ENCODE data around the gene HCRTR1. TPM values are rescaled to one million over a fixed set of nuclear protein-coding genes. Genes with fewer than 3 reads are reported as not detected.

Gene HCRTR1
- total and polyA plus RNA-seq, 5 experiments from 2014 or later: not detected

DNA sequence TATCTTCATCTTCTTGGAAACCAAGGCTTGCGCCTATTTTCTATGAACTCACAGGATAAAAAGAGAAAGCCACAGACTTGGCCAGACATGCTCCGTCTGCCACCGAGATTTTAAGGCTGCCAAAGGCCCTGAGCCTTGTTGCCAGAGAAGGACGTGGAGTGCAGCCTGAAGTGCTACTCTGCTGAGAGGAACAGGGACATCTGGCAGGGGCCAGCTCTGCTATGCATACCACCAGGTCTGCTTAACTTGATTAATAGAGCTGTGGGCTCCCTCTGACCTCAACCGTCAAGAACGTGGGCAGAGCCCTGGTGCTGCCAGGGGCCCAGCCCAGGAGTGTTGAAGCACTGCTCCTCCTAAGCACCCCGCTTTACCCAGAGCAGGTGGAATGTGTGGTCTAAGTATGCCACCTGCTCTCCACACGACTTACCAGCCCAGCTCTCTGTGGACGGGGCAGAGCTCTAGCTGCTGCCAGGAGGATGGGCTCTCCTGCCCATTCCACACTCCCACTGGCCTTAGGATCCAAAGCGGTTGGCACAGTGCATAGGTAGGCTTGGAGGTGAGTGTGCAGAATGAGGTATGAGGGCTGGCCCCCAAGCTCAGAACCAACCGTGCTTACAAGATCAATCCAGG is 10.6 kb downstream of the HCRTR1 start:
- POLR2A ChIA-PET: no interaction called here
- Mint-ChIP-seq H3K9me3 (no peaks in the 10 kb centered on the region), H3K27ac (peak overlapping the region in 1 of 10 donors; percentile 55), H3K27me3 (no peaks in the 10 kb centered on the region), H3K4me3 (no peak overlapping the region), H3K4me1 (peaks cover 0 to 3% (median under 1%) of the 10 kb centered on the region in 4 donors), H3K36me3 (peaks cover 0 to 56% (median 14%) of the 10 kb centered on the region in 3 donors)
- DNase-seq (no peak), ATAC-seq (no peak)

DNA sequence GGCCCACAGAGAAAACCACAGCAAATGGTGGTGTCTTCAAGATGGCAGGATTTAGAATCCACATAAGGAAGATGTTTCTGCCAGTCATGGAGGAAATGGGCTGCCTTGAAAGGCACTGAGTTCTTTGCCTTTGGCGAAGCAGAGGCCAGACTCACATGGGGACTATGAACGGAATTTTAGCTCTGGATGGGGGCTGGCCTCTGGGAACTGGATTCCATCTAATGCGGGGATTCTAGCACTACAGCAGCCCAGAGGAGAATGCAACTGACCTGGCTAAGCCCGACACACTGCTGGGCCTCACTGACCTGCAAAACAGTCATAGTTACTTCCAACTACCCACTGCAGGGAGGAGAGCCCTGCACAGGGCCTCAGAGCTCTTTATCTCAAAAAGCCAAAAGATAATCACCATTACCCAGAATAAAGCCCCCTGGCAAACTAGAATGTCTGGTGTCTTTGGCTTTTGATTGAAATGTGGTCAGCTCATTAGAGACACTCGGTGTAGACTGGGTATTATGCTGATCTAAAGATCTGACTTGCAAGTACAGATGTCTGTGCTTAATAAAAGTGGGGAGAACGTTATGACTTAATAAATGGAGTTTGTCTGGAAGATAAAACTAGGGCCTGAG is 11.6 kb downstream of the HCRTR1 start:
- DNase-seq (no peak), ATAC-seq (no peak)
- Mint-ChIP-seq H3K27me3 (no peaks in the 10 kb centered on the region), H3K27ac (peak overlapping the region in 2 of 10 donors; percentile 1 to 16), H3K9me3 (no peaks in the 10 kb centered on the region), H3K4me3 (no peak overlapping the region), H3K36me3 (peaks cover 0 to 65% (median 11%) of the 10 kb centered on the region in 3 donors), H3K4me1 (peaks cover 0 to 3% (median 0%) of the 10 kb centered on the region in 4 donors)
- POLR2A ChIA-PET: no interaction called here

DNA sequence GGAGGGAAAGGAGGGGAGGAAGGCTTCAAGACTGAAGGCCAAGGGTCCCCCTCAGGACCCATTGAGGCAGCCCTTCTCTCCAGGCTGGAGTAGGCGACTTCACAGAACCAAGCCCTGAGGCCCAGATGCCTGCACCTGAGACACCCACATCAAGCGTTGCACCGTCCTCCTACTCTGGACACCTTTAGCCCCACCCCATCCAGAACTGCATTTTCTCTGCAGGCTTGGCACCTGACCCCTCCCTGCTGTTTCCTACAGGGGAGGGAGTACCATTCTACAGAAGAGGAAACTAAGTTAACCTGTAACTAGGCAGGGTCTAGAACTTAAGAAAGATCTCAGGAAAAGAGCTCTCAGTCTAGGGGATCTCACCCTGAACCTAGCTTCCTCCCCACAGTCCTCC is 15.2 kb downstream of the HCRTR1 start:
- no peak for DNase-seq
- H3K27me3 Mint-ChIP-seq: no peaks in the 10 kb centered on the region
- peaks cover 0 to 69% (median 11%) of the 10 kb centered on the region in 3 donors for H3K36me3 Mint-ChIP-seq
- H3K4me1 Mint-ChIP-seq: peaks cover 0 to 22% (median 14%) of the 10 kb centered on the region in 4 donors
- no peak for ATAC-seq
- POLR2A ChIA-PET: interaction anchor here (1.5 kb wide), 1 partner anchor 12 kb away, joined by 4 read pairs; the partner anchor contains the start of gene PEF1
- no peaks in the 10 kb centered on the region for H3K9me3 Mint-ChIP-seq
- H3K27ac Mint-ChIP-seq: peak overlapping the region in 1 of 10 donors; percentile 61
- no peak overlapping the region for H3K4me3 Mint-ChIP-seq

DNA sequence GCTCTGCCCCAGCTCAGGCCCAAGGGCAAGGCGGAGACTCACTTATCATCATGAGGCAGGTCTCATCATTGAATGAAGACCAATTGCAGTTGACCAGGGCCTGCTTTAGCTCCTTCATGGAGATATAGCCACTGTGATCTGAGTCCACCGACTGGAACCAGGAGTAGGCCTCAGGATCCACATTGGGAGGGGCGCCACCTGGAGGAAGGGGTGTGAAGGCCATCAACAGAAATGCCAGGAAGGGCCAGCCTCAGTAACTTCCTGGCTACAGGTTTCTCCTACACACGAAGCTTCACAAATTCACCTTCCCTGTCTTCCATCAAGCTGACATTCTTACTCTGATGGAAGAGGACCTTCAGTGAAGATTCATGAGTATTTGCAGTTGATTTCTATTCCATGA is 15.6 kb downstream of the HCRTR1 start:
- no peak for ATAC-seq
- no peak for DNase-seq
- no peaks in the 10 kb centered on the region for H3K9me3 Mint-ChIP-seq
- H3K27ac Mint-ChIP-seq: peak overlapping the region in 1 of 10 donors; percentile 61
- POLR2A ChIA-PET: interaction anchor here (1.5 kb wide), 1 partner anchor 11 kb away, joined by 4 read pairs; the partner anchor contains the start of gene PEF1
- H3K4me1 Mint-ChIP-seq: peaks cover 0 to 22% (median 18%) of the 10 kb centered on the region in 4 donors
- no peak overlapping the region for H3K4me3 Mint-ChIP-seq
- no peaks in the 10 kb centered on the region for H3K27me3 Mint-ChIP-seq
- H3K36me3 Mint-ChIP-seq: peaks cover 0 to 67% (median 11%) of the 10 kb centered on the region in 3 donors

DNA sequence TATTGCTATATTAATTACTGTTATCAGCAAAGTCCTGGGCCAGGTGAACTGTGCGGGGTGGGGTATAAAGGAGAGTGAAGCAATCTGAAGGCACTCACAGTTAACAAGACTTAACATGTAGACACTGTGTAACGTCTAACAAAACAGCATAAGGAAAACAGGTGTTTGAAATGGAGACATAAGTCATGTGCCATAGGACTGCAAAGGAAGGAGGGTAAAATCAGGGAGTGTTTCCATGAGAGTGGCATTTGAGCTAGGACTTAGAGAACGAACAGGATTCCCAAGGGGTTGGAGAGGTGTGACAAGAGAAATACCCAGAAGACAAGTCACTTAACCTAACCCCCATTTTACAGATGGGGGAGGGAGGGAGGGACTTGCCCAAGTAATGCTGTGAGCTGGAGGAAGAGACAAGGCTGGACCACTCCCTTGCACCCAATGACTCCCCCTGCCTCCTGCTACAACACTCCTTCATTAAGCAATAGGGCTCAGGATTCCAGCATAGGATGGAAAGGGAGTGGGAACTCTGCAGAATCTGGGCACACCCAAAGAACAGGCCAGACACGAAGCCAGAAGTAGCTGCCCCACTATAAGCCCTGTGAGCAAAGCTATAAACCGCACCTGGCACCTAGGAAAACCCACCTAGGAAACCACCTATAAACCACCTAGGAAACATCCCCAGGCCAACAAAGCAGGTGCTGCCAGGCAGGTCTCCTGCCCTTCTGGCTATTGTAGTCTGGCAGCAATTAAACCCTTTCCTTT is 20.6 kb downstream of the HCRTR1 start:
- H3K27ac Mint-ChIP-seq: peak overlapping the region in 4 of 10 donors; percentile 25 to 71 (median 40)
- no peak for DNase-seq
- POLR2A ChIA-PET: no interaction called here
- peak overlapping the region in 4 of 10 donors; percentile 17 to 37 (median 22) for H3K4me3 Mint-ChIP-seq
- peaks cover 0 to 31% (median 24%) of the 10 kb centered on the region in 4 donors for H3K4me1 Mint-ChIP-seq
- no peaks in the 10 kb centered on the region for H3K9me3 Mint-ChIP-seq
- ATAC-seq: peak in 1 of 2 donors; percentile 60
- peaks cover 0 to 20% (median 0%) of the 10 kb centered on the region in 3 donors for H3K36me3 Mint-ChIP-seq
- no peaks in the 10 kb centered on the region for H3K27me3 Mint-ChIP-seq

DNA sequence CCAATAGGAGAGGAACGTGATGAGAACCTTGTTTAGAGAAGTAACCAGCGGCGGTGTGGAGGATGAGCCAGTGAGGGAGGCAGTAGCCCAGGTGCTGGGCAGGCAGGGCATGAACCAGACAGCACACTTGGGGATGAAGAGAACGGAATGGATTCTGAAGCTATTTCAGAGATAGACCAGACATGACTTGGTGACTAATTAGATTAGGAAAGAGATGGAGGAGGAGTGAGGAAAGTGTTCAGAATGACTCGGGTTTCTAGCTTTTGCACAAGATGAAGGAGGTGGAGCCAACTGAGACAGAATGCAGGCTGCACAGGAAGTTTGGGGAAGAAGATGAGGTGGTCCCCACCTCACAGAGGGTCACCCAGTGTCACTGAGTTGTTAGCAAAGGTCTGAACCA is 22.1 kb downstream of the HCRTR1 start:
- no peak for ATAC-seq
- POLR2A ChIA-PET: no interaction called here
- no peaks in the 10 kb centered on the region for H3K9me3 Mint-ChIP-seq
- peaks cover 0 to 7% (median 0%) of the 10 kb centered on the region in 3 donors for H3K36me3 Mint-ChIP-seq
- no peak overlapping the region for H3K4me3 Mint-ChIP-seq
- H3K4me1 Mint-ChIP-seq: peaks cover 13 to 45% (median 33%) of the 10 kb centered on the region in 4 donors
- H3K27me3 Mint-ChIP-seq: no peaks in the 10 kb centered on the region
- no peak for DNase-seq
- no peak overlapping the region for H3K27ac Mint-ChIP-seq

DNA sequence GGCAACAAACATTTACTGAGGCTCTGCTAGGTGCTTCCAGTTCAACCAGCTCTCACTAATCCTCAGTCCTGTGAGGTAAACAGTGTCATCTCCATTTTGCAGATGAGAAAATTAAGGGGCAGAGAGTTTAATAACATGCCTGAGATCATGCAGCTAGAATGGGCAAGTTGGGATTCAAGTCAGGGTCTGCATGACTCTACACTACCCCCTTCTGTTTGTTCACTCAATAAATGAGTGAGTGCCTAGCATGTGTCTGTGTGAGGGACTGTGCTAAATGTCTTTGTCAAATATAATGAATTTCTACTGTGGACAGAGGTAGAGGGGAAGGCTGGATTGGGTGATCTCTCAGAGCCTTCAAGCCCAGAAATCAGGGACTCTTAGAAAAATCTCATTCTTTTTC is 22.7 kb downstream of the HCRTR1 start:
- peaks cover 19 to 48% (median 38%) of the 10 kb centered on the region in 4 donors for H3K4me1 Mint-ChIP-seq
- no peak for ATAC-seq
- H3K36me3 Mint-ChIP-seq: peaks cover 0 to 4% (median 0%) of the 10 kb centered on the region in 3 donors
- no peak for DNase-seq
- no peaks in the 10 kb centered on the region for H3K9me3 Mint-ChIP-seq
- H3K27me3 Mint-ChIP-seq: no peaks in the 10 kb centered on the region
- H3K4me3 Mint-ChIP-seq: no peak overlapping the region
- POLR2A ChIA-PET: no interaction called here
- H3K27ac Mint-ChIP-seq: no peak overlapping the region

DNA sequence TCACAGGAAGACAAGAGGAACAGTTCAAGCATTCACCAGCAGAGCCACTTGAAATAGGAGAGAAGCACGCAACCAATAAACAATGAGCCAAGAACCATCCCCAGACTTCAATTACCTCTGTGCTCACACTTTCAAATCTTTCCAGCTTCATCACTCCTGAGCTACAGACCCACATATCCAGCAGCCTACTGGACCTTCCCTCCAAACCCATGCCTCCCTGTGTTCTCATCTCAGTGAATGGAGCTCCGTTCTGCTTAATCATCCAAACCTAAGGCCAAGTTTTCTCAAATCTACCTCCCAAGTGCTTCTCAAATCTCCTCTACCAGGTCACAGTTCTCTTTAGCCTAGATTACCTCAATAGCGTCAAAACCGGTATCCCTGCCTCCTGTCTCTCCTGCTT is 23.5 kb downstream of the HCRTR1 start:
- POLR2A ChIA-PET: interaction anchor here (0.6 kb wide), 1 partner anchor 12 kb away, joined by 3 read pairs; no protein-coding TSS in a partner anchor
- Mint-ChIP-seq H3K36me3 (peaks cover 0 to 4% (median 0%) of the 10 kb centered on the region in 3 donors), H3K9me3 (no peaks in the 10 kb centered on the region), H3K27ac (no peak overlapping the region), H3K4me1 (peaks cover 24 to 52% (median 37%) of the 10 kb centered on the region in 4 donors), H3K27me3 (no peaks in the 10 kb centered on the region), H3K4me3 (no peak overlapping the region)
- DNase-seq (no peak), ATAC-seq (no peak)

DNA sequence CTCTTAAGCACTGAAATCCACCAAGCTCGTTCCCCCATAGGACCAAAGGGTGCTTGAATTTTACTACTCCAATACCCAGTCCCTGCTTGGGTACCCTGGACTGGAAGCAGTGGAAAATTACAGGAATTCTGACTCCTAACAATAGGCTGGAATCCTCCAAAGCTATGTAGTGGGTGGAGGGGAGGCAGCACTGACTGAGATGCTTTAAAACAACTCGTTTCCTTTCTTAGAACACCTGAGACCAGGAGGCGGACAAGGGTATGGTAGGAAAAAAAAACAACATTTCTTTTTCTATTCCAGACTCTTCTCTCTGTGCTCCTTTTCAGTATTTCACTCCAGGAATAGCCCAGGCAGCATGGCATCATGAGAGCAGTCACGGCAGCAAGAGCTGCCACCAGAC is 24.9 kb downstream of the HCRTR1 start:
- H3K4me3 Mint-ChIP-seq: peak overlapping the region in 2 of 10 donors; percentile 30 to 34
- H3K27ac Mint-ChIP-seq: no peak overlapping the region
- peaks cover 25 to 49% (median 35%) of the 10 kb centered on the region in 4 donors for H3K4me1 Mint-ChIP-seq
- DNase-seq: no peak
- no peaks in the 10 kb centered on the region for H3K9me3 Mint-ChIP-seq
- POLR2A ChIA-PET: interaction anchor here (0.5 kb wide), 1 partner anchor 1321 kb away, joined by 3 read pairs; no protein-coding TSS in a partner anchor
- no peak for ATAC-seq
- H3K36me3 Mint-ChIP-seq: peaks cover 0 to 4% (median 0%) of the 10 kb centered on the region in 3 donors
- no peaks in the 10 kb centered on the region for H3K27me3 Mint-ChIP-seq

DNA sequence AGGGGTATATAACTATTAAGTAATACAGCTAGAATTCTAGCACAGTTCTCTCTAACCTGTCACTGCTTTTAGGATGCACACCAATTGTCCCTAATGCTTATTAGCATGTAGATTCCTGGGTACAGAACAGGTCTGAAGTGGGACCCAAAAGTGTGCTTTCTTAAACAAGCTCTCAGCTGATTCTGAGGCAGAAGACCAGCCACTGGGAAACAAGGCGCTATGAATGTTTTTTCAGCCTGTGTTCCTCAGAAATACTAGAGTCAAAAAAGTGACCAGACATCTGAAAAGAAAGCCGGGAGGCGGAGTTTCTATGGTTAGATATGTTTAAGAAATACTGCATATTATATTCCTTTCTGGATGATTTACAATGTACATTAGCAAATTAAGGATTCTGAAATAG is 25.4 kb downstream of the HCRTR1 start:
- Mint-ChIP-seq H3K36me3 (peaks cover 0 to under 1% (median 0%) of the 10 kb centered on the region in 3 donors), H3K27me3 (no peaks in the 10 kb centered on the region), H3K4me3 (peak overlapping the region in 6 of 10 donors; percentile 15 to 99 (median 25)), H3K27ac (peak overlapping the region in 2 of 10 donors; percentile 23 to 66), H3K4me1 (peaks cover 22 to 45% (median 35%) of the 10 kb centered on the region in 4 donors), H3K9me3 (no peaks in the 10 kb centered on the region)
- DNase-seq (no peak), ATAC-seq (no peak)
- POLR2A ChIA-PET: no interaction called here

DNA sequence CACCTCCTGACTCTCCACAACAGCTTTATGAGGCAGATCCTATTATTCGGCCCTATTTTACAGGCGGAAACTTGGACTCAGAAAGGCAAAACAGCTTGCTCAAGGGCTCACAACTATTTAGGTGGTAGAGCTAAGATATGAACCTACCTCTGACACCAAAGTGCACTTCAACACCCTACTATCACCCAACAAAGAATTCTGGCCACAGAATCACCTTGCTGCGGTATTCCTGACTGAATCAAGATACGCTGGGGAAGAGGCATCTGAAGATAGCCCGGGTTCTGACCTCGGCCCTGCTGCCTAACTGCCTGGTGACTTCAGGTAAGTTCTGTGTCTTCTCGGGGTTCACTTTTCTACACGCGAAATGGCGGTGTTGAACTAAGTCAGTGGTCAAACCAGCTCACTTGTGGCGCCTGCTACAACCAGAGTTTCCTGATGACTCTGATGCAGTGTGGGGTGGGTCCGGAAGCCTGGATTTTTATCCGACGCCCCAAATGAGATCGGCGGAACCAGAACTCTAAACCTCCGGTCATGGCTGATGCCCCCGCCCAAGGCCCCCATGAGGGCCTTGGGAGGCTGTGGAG is 26.6 kb downstream of the HCRTR1 start:
- H3K27me3 Mint-ChIP-seq: no peaks in the 10 kb centered on the region
- H3K9me3 Mint-ChIP-seq: no peaks in the 10 kb centered on the region
- no peaks in the 10 kb centered on the region for H3K36me3 Mint-ChIP-seq
- DNase-seq (no peak), ATAC-seq (peak; percentile 43 to 55)
- peaks cover 14 to 44% (median 35%) of the 10 kb centered on the region in 4 donors for H3K4me1 Mint-ChIP-seq
- POLR2A ChIA-PET: interaction anchor here (0.6 to 1.7 kb wide), 6 partner anchors 9 to 1007 kb away, joined by 3 to 5 read pairs (median 4); partner anchors contain the start of genes KHDRBS1 and RBBP4
- peak overlapping the region; percentile 98 to 100 (median 100) for H3K27ac Mint-ChIP-seq
- H3K4me3 Mint-ChIP-seq: peak overlapping the region; percentile 95 to 100 (median 98)
